ENCODE results near the gene MAP3K8.
"Not testable (repeated sequence)": the region's sequence is repeated elsewhere in the genome, so short reads cannot be mapped to it uniquely, and the experiment has no call there.

Gene MAP3K8

DNA sequence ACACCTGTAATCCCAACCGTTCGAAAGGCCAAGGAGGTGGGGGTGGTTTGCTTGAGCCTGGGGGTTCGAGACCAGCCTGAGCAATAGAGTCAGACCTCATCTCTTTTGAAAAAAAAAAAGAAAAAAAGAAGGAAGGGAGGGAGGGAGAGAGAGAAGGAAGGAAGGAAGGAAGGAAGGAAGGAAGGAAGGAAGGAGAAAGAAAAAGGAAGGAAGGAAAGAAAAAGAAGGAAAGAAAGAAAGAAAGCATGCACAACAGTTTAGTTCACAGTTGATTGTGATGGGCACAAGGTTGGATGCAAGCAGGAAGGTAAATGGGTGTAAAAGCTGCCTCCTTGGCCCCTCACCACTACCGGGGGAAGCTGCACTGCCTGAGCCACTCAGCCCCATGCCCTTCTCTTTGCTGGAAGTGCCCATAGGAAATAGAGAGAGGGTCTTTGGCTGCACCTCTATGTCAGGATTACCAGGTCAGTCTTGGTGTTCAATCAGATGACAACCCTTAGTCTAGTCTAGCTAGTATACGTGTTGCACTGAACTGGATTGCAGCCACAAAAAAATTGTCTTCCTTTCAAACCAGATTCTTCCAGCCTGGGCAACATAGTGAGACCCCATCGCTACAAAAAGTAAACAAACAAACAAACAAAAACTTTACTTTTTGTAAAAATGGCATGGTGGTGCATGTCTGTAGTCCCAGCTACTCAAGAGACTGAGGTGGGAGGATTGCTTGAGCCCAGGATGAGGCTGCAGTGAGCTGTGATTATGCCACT lies 20.0 kb downstream of the MAP3K8 start:
- DNase-seq, result no peak

DNA sequence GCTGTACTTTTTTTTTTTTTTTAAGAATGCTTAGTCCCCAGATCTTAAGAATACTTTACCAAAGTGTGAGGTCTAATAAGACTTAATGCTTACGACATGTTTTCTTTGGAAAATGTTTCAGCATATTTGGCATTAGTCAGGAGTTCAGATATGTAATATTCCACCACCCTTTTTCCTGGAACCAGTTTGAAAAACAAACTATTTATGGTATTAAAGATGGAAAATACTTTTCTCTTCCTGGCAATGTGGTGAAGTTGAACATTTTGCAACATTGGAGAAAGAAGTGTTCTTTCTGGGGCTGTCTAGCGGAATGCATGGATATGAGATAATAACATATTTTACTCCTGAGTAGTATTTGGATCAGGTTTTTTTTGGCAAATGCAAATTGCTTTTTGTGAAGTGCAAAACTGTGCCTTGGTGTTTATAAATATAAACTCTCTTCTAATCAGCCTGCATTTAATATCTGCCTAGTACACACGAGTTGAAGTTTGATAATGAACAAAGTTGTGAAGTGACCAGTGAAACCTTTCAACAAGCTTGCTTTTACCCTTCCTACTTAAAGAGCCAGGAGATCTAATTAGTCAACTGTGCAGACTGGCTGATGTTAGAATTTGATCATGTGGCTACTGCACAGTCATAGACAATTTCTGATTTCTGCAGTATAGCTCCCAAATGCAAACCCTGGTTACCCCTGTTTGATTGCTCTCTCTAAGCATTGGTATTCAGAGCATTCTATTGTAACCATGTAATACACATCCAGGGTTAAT lies 20.9 kb downstream of the MAP3K8 start:
- no peak for DNase-seq

DNA sequence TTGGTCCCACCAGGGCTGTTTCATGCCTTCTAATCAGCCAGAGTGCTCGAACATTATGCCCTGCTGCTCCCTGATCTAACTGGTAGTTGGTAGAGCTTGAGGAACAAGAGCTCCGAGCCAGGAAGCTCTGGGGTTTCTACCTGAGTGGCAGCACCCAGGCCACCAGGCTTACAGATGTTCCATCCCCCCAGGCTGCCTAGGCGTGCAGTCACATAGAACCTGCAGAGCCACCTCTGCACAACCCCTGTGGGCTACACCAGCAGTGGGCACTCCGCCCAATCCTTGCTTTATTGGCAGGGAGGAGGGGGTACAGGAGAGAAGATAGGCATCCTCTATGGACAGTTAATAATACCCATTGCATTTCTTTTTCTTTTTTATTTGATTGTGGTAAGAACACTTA lies 21.8 kb downstream of the MAP3K8 start:
- no peak for DNase-seq

DNA sequence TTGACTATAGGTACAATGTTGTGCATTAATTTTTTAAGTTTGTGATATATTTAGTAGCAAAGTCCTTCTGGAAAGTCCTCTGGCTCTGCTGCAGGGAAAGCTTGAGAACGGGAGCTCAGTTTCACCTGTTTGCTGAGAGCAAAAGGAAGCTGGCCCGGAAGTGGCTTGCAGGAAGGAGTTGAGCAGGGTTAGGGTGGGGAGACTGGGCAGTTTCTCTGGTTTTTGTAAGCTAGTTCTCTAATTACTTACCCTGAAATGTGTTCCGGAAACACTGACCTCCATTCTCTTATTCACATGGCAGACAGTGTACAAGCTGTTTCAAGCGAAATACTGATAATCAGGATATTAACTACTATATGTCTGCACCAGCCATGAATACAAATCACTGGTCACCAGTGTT lies 22.3 kb downstream of the MAP3K8 start:
- DNase-seq, result no peak

DNA sequence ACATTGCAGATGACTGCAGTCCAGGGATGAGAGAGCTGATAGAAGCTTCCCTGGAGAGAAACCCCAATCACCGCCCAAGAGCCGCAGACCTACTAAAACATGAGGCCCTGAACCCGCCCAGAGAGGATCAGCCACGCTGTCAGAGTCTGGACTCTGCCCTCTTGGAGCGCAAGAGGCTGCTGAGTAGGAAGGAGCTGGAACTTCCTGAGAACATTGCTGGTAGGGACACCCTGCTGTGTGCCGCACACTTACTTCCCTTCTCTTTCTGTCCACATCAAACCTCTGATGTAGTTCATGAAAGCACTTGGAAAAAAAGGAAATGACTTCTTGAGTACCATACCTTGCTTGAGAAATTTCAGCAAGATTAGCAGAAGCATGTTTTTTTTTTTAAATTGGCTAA lies 25.3 kb downstream of the MAP3K8 start:
- DNase-seq, result no peak

DNA sequence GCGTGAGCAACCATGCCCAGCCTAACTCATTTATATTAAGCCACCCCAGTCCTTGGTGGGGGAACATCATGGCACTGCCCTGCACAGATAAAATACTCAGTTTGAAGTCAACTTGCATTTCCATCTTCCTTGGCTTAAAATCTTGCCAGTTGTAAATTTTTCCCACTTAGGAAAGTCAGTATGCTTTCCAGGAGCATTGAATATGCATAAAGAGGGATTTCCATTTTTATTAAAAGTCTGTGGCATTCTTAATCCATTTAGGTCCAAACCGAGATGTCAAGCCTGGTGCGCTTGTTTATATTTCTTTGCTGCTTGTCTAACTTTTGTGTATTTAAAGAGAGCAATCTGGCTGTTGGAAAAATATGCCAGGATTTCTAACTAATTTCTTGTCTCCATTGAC lies 26.1 kb downstream of the MAP3K8 start:
- no peak for DNase-seq

DNA sequence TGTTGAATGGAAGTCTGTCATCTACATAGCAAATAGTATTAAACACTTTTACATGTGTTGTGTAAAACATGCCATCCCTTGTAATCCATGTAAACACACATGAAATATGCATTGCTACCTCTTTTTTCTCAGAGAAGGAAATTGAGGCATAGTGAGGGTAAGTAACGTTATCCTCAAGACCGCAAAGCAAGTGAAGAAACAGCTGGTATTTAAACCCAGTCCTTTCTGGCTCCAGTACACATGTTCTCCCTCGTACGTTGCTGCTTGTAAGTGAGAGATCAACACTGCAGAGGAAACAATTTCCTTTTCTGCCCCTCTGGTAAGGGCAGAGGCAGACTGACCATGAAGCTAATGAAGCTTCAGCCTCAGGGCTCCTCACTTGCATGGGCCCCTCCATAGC lies 28.5 kb downstream of the MAP3K8 start:
- DNase-seq, result no peak

DNA sequence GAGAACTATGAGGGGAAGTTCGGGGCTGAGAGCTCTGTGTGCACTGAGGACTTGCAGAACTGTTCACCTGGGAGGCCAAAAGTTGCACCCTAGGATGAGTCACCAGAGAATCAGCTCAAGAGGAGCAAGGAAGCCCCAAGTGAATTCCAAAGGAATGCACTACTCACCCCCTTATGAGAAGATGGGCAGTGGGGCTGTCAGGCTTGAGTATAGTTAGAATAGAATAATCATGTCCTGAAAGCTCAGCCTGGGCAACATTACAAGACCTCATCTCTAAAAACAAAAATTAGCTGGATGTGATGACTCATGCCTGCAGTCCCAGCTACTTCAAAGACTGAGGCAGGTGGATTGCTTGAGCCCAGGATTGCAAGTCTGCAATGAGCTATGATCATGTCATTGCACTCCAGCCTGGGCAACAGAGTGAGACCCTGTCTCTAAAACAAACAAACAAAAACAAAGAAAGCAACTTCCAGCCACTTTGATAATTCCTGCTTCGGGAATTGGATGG lies 30.0 kb downstream of the MAP3K8 start:
- no peak for DNase-seq

DNA sequence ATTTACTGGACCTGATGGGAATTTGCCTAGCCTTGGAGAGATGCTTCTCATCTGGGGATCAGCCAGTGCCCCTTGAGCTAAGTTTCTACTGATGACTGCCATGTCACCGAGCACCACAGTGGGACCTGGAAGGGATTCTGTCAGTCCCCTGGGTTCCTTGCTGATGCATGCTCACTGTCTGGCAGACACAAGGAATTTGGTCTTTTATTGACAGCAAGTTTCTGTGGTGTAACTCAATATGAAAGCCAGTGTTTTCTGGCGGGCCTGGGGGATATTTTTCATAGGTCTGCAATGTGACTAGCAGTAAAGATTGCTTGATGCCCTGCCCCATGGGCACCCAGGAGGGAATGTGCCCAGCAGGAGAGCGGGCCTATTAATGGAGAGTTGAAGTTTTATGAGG lies 30.7 kb downstream of the MAP3K8 start:
- DNase-seq, result no peak

DNA sequence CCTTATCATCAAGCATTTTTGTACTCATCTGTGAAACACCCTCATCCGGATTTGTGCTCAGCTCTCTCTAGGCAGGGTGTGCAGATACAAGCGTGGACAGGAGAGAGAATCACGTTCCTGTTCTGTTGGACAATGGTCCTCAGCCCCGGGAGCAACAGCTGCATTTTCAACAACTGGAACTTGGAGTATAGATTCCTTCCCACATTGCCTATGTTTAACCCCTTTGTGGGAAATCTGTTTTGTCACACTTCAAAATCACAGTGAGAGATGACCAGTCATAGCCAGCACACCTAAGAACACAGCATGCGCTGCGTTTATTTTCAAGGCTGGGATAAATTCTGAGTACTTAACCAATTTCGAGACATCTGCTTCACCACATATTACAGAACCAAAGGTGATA lies 32.5 kb downstream of the MAP3K8 start:
- no peak for DNase-seq

DNA sequence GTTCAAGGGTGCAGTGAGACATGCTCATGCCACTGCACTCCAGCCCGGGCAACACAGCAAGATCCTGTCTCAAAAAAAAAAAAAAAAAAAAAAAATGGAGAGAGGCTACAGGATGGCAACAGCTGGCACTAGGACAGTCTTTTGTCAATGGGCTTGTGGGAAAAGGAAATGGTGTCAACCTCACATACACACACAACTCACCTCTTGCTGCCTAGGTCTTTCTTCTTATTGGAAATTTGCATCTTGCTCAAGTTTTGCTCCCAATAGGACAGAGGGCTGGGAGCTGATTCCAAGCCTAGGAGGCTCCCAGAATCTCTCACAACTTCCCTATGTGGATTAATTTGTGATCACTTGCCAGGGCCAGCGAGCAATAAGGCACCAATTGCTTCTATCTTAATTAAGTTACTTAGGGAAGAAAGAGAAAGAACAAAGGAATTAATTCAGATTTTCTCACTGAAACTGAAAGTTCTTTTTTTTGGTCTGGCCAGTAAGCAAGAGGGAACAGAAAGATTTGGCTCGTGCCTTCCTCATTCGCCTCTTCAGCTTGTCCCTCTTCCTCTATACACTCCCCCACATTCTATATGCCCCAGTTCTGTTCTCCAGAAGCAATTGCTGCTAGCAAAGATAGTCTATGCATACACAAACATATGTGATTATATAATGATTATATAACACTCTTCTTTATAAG lies 33.8 kb downstream of the MAP3K8 start:
- no peak for DNase-seq

DNA sequence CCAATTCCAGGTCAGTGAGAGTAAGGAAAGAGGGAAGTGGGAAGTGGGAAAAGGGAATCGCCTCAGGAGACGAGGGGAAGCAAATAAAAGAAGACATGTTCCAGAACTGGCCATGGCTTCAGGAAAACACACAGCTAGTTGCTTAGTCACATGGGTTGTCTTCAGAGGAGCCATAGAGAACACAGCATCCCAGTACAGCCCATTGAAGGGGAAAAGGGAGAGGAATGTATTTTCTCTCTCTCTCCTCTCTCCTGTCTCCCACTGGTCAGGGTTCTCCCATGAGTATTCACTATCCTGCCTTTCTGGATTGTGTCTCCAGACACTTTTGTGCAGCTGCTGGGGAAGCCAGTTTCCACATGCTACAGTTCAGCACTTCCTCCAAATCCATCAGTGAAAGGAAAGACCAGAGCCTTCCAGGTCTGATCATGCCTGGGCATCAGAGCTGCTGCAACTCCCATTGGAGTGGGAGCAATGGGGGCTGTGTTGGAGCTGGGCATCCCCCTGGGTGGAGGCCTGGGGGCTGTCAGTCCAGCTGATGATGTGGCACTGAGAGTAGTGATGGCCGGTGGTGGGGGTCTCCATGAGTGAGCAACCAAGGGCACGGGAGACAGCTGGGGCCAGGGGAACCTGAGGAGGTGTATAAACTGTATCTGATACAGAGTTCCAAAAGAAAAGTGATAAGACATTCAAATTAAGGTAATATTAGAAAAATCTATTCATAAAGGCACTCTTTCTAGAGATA lies 38.6 kb downstream of the MAP3K8 start:
- DNase-seq, result no peak

DNA sequence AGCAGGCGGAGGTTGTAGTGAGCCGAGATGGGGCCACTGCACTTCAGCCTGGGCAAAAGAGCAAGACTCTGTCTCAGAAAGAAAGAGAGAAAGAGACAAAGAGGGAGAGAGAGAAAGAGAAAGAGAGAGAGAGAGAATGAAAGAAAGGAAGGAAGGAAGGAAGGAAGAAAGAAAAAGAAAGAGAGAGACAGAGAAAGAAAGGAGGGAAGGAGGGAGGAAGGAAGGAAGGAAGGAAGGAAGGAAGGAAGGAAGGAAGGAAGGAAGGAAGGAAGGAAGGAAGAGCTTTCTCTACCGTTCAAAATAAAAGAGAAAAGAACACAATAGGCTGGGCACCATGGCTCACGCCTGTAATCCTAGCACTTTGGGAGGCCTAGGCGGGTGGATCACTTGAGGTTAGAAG lies 41.5 kb downstream of the MAP3K8 start:
- DNase-seq, result not testable (repeated sequence)

DNA sequence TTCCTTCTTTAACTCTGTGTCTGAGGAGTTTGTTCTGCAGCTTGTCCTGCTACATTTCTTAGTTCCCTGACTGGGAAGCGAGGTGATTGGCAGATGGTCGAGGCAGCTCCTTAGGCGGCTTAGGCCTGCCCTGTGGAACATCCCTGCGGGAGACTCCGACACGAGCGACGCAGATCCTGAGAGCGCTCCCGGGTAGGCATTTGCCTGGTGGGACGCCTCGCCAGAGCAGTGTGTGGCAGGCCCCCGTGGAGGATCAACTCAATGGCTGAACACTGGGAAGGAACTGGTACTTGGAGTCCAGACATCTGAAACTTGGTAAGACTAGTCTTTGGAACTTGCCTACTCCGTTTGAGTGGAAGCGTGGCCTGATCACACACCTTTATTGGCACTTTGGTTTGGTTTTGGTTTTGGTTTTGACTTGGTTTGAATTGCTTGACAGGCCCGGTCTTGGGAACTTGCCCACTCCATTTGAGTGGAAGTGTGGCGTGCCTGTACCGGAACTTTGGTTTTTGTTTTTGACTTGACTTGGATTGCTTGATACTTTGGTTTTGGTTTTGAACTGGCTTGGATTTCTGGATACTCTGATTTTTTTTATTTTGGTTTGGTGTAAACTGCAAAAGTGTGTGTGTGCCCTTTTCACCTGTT lies 42.6 kb downstream of the MAP3K8 start:
- no peak for DNase-seq

DNA sequence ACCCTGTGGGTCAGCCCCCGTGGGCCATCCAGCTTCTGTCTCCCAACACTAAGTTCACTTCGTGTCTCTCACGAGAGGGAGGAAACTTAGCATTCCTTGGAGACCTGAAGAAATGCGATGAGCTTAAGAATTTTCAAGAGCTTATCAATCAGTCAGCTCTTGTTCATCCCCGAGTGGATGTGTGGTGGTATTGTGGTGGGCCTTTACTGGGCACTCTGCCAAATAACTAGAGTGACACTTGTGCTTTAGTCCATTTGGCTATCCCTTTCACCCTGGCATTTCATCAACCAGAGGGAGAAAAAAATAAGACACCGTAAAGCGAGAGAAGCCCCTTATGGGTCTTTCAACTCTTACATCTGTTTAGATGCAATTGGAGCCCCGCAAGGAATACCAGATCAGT lies 45.5 kb downstream of the MAP3K8 start:
- not testable (repeated sequence) for DNase-seq

DNA sequence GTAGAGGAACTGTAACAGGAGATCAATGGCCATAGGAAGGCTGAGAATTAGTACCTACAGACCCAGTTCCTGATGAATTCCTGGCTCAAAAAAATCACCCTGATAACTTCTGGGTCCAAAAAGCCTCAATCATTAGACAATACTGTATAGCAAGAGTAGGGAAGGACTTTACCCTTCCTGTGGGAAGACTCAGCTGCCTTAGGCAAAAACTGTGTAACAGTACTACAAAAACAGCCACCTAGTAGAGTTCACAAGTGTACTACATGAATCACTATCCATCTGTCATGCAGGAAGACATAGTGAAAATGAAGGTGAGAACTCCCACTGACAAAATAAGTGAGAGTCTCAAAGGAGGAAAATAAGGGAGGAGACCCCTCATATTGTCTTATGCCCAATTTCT lies 47.6 kb downstream of the MAP3K8 start:
- DNase-seq, result no peak

DNA sequence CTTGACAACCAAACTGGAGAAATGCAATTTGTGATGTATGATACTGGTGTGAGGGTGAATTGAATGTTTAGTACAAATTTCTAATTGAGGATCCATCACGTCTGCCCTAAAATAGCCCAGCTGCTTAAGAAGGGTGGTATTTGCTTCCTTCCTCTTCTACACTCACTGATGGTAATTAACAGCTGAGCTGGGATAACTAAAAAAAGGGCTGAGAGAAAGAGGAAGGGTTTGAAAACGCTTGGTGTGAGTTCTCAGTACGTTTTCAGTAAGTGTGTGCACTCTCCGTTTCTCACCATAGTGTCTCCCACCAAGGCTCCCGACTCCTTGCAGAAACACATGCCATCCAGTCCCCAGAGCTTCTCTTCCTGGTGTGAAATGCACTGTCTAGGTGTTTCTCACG lies 54.3 kb downstream of the MAP3K8 start:
- no peak for DNase-seq

DNA sequence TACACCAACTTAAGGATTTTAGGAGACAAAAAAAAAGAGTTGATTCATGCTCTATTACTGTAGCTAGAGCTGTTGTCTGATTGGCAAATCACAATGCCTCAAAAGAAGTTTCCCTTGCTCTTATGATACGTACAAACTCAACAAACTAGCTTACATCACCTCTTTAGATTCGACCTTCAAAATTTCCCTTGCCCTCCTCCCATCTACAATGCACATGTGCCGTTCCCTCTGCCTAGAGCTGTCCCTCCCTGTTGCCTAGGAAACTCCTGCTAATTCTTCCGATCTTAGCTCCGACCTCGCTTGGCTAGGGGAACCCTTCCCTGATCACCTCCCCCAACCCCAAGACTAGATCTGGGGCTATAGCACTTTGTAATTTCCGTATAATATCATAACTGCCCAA lies 55.4 kb downstream of the MAP3K8 start:
- no peak for DNase-seq

DNA sequence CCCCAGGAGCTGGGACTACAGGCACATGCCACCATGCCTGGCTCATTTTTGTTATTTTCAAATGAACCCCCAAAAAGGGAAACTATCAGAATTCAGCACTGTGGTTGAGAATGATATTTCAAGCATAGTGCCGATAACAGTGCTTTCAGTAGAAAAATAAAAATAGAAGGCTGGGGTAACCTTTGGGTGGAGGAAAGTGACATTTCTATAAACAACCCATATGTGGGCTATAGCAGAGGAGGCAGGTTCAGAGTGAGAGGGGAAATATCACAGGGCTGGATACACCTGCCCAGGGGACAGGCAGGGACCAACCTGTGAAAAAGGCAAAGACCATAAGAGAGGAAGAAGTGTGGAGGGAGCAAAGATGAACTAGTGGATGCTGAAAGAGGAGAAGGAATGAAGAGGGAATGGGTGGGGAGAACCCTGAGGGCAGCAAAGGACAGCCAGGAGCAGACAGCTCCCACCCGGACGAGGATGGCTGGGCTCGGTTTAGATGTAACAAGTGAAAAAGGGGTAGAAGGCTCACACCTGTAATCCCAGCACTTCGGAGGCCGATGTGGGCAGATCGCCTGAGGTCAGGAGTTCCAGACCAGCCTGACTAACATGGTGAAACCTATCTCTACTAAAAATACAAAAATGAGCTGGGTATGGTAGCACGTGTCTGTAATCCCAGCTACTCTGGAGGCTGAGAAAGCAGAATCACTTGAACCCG lies 56.5 kb downstream of the MAP3K8 start:
- no peak for DNase-seq

DNA sequence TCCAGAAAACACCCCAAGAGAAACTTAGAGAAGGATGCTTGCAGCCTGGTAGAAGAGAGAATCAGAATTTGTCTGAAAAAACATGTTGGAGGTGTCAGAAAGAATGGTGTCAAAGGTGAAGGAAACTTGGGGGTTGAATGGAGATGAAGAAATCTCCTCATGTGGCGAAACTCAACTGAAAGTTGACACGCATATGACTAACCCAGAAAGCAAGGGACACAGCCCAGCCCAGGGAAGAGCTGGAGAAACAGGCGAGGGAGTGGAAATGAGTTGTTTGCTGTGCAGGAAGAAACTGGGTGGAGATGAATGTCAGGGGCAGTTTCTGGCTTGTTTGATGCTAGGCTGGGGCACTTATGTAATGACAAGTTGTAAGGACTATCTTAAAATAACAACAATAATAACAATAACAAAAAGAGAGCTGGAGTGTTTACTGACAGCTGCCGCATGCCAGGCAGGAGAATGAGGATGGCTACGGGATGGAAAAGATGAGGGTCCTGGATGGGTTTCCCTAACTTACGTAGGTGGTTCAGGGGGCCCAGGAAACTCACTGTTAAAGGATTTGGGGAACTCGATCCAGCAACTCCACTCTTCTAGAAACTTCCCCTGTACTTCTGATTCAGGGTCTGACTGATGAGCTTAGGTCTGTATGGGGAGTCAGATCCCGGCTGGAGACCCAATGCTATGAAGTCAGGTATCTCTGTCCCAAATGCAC lies 57.4 kb downstream of the MAP3K8 start:
- DNase-seq, result no peak

DNA sequence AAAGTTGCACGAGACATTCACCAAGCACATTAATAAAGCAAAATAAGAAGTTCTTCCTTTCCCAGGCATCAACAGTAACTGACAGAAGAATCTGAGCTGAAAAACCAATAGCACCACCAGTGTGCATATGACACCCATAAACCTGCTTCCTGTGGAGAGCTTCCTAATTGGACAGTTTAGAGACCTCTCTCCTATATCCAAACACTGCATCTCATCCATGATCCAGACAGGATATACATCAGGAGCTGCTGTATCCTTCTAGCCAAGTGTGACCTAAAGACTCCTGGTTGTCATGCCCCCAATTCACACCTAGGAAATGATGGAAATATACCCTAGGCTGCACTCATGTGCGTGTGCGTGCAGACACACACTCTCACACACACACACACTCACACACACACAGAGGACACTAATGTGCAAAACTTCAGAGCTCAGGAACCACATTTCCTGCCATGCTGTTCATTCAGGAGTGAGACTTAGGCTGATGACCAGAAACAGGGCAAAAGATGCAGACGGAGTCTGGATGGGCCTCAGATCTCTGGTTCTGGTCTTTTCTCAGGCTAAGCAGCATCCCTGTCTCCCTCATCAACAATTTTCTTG lies 58.0 kb downstream of the MAP3K8 start:
- no peak for DNase-seq

Measured in NCI-H748 treated with DMSO at 0.1 percent for 48 hours (cell line).